Right ventricle myocardium superior (tissue), 1 donor: Measurements from ENCODE around the gene BATF3. TPM values are rescaled to one million over a fixed set of nuclear protein-coding genes. Genes with fewer than 3 reads are reported as not detected.

Experiments used
- ATAC-seq: fragments of 200-7000 bp; cut with Tn5 transposase; one replicate; pipeline ENCODE4 v1.9.1; 2020; ENCODE audit warnings: mild to moderate bottlenecking; ENCODE audit not compliant: poor library complexity
- DNase-seq: peaks from one replicate; pipeline ENCODE4 v3.0.0-alpha.2; 2020
- intact Hi-C: fragments of 100-400 bp; cut with DNase I; formaldehyde crosslinking; loops from one replicate; pipeline ENCODE4 v1.11.2; 2022
- total RNA-seq: library from RNA; stranded (reverse); fragmentation: NEBNext Ultra II Directional; extraction: Animal tissue kit (Norgen Biotek cat#: 25700); gene quantifications from one replicate; pipeline ENCODE4 v1.2.1, GENCODE V29; 2021
- donor health status: DM: no; HTN: yes; CAD: no; lungs with severe emphysema.

BATF3 gene
- total RNA-seq, 1 donor from 2014 or later = 1.3 TPM

DNA sequence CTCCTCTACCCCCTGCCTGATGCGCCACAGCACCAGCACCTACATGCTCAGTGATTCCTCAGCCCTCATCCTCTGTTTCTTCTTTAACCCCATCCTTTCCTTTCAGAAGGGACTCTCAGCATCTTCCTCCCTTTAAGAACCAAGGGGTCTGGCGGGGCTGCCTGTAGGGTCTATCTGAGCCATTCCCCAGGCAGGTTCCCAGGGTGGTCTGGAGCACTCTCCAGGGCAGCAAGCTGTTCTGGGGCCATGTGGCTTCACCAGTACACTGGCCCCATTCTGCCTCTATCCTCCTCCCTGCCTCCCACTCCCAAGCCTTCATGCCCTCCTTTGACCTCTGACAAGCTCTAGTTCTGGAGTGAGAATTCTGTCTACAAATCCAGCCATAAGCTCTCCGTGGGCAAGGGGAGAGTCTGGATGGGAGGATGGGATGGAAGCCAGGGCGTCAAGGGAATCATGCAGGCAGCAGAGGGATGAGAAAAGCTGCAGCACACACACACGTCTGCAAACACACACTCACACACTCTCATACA is 10.4 kb downstream of the BATF3 start:
- DNase-seq = no peak
- intact Hi-C loops = no loop called here

DNA sequence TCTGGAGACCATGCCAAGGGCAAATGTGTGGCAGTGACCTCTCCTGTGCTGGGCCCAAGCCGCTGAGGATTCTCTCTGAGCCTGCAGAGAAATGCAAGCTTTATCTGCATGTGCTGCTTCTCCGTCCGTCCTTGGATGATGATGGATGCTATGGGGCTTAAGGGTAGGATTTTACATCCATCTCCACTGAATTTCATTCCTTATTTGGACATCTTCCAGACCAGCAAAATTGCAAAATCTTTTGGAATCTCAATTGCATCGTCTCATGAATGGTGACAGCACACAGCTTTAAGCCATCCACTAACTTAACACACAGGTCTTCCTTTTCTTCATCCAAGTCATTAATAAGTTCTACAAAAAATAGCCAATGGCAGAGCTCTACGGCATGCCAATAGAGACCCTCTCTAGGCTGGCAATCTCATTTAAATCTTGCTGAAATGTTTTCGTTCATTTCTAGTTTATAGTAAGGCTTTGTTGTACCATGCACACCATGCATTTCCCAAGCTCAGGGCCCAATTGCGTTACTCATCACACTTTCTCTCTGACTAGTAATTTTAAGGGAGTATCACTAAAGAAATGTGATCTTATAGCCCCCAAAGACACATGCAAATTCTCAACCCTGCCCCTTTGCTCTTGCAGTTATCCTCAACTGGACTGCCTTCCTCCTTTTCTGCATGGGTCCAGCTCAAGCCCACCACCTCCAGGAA is 11.1 kb downstream of the BATF3 start:
- no peak for DNase-seq
- no peak for ATAC-seq
- intact Hi-C loops = no loop called here

More for the DNA sequence above, 10.4 kb downstream of the BATF3 start:
- no peak for ATAC-seq

DNA sequence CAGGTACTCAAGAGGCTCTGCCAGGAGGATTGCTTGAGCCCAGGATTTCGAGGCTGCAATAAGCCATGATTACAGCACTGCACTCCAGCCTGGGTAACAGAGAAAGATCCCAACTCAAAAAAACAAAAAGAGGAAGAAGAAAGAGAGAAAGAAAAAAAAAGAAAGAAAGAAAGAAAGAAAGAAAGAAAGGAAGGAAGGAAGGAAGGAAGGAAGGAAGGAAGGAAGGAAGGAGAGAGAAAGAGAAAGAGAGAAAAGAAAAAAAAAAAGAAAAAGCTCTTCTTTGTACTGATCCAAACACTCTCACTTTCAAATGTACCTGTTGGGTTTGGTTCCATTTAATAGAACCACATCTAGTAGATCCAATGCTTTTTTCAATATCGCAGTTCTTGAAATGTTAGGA is 11.8 kb downstream of the BATF3 start:
- intact Hi-C loops = no loop called here
- DNase-seq = no peak
- no peak for ATAC-seq

DNA sequence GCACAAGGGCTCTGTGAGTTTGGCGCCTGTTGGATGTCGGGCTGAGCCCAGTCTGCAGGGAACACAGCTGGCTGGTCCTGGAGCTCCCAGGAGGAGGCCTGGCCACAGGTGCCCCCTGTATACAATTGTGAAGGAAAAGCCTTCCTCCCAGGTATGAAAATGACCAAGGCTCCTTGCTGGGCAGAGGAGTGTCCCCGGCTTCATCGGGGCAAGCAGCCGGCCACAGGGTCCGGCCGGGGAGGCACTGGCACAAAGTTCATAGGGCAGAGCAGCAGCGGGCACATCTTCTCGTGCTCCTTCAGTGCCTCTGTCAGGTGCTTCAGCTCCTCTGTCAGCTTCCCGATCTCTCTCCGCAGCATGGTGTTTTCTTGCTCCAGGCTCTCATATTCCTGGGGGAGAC is 13.0 kb downstream of the BATF3 start:
- DNase-seq = no peak
- intact Hi-C loops = no loop called here
- no peak for ATAC-seq

DNA sequence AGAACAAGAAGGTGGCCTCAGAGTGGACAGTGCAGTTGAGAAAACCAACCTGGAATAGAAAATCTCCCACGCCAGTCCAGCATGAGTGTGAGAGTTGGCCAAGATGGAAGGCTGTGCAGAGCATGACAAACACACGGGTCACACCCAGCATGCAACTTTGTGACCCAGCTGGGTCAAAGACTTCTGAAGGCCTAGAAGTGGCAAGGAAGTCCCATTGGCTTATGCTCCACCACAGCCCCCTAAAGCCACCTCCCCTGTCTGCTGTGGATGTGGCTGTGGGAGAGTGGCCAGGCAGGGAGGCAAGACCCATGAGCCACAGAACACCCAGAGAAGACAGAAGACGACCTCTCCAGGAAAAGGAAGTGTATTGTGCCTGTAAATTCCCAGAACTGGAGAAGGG is 13.6 kb downstream of the BATF3 start:
- DNase-seq (no peak), ATAC-seq (no peak)
- intact Hi-C loops = no loop called here

DNA sequence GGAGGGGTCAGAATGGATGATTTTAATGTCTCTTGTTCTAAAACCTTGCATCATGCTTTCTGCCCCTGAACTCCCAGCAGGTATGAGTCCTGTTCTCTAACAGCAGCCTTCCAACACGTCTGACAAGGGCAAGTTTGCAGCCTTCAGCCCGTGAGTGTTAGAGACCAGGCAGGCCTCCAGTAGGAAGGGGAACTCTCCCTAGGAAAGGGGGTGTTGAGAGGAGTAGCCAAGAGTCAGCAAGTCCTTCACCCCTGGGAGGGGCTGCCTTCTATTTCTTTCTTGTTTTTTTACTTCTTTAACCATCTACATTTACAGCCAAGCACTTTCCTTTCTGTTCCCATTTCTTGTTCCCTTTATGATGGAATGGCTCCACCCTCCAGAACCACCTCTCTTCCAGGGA is 14.2 kb downstream of the BATF3 start:
- intact Hi-C loops = no loop called here
- DNase-seq (no peak), ATAC-seq (peak; percentile 41)

DNA sequence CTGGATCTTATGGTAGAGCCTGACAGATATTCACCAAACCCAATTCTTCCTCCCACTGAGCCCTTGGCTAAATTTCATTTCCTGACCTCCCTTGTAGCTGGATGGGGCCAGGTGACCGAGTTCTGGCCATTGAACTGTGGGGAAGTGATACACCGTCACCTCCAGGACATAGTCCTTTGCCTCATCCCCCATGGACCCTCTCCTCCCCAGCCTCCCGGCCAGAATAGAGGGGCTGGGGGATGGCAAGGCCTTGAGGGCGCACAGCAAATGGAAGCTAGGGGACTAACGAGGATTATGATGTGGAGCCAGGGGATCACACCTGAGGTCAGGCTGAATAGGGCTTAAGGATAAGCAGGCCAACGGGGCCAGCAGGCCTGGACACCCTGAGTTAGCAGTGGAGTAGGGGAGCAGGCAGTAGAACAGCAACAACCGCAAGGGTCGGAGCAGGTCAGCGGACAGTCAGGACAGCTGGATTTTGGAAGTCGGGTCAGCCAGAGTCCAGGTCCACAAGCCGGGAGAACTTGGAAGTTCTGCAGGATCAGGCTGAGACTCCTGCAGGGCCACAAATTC is 15.0 kb downstream of the BATF3 start:
- intact Hi-C loops = no loop called here
- ATAC-seq = no peak
- DNase-seq = no peak

DNA sequence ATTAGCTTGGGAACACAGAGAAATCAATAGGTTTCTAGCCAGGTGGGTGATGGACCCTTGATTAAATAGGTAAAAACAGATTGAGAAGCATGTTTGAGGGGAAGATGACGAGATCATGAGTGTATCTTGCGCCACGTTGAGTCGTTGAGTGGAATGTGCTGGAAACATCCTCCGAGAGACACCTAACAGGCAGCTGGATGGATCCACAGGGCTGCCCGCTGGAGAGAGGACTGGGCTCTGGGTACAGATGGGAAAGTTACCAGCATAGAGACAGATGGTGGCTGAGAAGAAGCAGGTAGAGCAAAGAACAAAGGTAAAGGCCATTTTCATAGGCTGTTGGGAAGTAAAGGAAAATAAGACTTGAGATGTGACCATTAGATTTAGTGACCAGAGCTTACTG is 15.6 kb downstream of the BATF3 start:
- no peak for ATAC-seq
- intact Hi-C loops = no loop called here
- no peak for DNase-seq

DNA sequence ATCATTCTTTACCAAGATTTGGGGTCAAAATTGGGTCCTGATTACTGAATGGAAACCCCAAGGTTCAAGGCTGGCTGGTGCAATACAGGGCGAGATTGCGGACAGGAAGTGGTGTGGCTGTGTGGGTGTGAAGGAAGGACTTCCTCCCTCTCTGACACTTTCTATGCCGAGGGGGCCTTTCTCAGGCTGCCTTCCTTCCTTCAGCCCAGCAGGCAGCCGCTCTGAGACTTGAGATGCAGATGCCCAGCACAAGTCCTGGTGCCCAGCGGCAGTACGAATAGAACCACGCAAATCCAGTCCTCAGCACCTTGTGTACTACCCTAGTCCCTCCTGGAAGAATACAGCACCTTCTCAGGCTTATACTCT is 16.3 kb downstream of the BATF3 start:
- ATAC-seq (peak; percentile 74), DNase-seq (peak; percentile 58)
- intact Hi-C loops = no loop called here

DNA sequence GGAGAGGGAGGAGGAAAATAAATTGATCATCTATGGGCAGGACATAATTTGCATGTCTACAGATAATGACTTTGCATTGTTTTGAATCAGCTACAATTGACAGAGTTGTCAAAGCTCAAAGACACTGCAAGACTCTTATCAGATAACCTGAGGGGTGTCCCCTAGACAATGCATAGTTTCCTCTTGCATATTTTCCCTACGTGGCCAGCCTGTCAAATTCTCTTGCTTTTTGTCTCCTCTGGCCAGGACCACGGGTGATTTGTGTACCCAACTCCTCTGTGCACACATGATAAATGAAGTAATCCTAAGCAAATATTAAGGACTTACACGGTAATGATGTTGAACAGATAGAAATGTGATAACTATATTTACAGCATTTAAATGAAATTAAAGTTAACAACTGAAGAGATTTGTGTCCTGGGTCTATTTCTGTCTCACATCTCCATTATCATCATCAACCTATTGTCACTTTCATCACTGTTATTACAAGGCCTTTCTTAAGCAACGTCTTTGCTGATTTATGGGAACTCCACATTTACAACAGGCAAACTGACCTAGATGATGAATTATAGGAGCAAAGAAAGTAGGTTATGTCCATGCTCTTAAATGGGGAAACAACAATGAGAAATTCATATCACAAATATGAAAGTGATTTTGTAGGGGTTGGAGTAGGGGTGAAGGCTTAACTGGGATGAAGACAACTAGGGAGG is 18.8 kb downstream of the BATF3 start:
- intact Hi-C loops = no loop called here
- DNase-seq (no peak), ATAC-seq (no peak)

DNA sequence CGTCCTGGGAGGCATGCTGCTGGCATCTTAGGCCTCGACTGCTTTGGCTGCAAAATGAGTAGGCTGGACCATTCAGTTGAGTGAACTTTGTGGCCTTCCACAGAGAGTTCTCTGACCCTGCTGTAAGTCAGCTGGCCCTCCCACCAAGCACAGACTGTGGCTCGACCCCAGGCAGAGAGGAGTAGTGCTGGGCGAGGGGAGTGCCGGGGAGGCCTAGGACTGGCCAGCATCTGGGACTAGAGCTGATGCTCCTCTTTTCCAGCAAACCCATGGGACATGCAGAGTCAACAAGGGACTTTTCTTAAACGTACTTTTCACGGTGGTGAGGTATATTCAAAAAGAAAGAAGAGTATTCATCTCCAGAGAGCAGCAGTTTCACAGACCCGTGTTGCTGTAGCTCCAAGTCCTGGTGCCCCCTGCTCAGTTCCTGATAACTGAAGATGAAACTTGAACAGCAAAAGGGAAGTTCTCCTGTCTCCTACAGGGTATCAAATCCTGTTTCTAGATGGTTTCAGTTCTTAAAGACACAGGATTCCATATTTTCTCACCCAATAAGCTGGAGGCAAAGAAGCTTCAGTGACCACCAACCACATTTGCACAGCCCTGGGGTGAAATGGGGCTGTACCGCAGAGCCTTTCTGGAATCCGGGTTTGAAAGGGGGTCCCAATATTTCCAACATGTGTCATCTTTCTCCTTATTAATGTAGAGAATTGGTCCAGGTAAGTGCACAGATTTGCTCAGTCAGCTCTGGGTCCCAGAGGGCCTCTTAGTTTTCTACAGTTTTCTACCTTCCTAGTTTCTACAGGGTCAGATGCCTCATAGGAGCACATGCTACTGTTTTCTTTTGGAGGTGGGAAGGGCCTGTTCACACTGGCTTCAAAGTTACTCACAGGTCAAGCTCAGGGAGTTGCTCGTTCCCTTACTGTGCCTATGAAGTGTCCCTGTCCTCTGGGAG is 20.9 kb downstream of the BATF3 start:
- intact Hi-C loops = loop anchor here (10.0 kb wide), 1 partner anchor 106 kb away; no protein-coding TSS in a partner anchor
- ATAC-seq = no peak
- DNase-seq = no peak

DNA sequence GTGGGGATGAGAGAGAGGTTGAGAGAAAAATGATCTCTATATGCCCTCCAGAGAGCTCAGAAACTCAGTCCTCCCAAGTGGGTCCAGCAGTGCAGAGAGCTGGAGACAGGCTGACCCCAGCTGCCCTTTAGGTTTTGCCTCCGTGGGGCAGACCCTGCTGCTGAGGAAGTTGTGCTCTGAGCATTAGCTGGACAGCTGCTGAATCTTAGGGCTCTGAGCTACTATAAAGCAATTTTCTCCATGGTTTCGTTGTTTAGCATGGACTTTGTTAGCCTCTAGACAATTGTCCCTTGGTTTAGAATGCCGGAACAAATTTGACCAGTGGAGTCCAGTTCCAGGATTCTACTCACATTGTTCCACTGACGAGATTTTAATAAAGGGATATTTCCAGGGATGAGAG is 22.1 kb downstream of the BATF3 start:
- DNase-seq (no peak), ATAC-seq (no peak)
- intact Hi-C loops = loop anchor here (10.0 kb wide), 1 partner anchor 107 kb away; no protein-coding TSS in a partner anchor

DNA sequence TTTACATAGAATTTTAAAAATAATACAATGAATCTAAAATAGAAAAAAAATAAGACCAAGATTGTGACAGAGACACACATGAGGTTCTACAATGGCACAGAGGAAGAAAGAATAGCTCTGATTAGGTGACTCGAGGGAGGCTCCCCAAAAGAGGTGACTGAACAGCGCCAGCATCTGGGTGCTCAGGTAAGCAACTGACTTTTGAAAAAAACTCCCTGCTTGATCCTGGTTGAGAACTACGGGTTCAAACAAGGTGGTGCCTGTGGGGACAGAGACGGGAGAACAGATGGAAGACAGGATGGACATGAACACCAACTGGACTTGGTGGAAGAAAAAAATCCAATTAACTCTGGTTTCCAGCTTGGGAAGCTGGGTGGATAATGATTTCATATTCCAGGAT is 22.5 kb downstream of the BATF3 start:
- DNase-seq (no peak), ATAC-seq (no peak)
- intact Hi-C loops = loop anchor here (10.0 kb wide), 1 partner anchor 108 kb away; no protein-coding TSS in a partner anchor

DNA sequence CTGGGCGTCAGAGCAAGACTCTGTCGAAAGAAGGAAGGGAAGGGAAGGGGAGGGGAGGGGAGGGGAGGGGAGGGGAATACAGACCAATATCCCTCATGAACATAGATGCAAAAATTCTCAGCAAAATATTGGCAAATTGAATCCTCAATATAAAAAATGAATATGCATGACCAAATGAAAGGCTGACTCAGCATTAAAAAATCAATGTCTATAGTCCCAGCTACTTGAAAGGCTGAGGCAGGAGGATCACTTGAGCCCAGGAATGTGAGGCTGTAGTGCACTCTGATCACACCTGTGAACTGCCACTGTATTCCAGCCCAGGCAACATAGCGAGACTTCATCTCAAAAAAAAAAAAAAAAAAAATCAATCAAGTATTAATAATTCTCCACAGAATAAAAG is 24.0 kb downstream of the BATF3 start:
- DNase-seq (no peak), ATAC-seq (no peak)
- intact Hi-C loops = loop anchor here (10.0 kb wide), 1 partner anchor 109 kb away; no protein-coding TSS in a partner anchor

DNA sequence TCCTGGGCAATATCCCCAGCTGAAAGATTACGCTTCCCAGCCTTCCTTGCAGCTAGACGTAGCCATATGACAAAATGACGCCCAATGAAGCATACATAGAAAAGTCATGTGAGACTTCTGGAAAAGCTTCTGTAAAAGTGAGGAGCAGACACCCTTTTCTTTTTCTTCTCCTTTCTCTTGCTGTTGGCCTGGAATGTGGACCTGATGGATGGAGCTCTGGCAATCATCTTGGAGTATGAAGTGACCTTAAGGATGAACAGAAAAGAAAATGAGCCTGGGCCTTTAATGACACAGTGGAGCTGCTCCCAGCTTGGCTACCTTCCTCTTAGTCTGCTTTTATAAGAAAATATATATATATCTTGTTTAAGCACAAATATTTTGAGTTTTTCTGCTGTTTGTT is 24.8 kb downstream of the BATF3 start:
- intact Hi-C loops = loop anchor here (10.0 kb wide), 1 partner anchor 110 kb away; no protein-coding TSS in a partner anchor
- DNase-seq (no peak), ATAC-seq (no peak)

DNA sequence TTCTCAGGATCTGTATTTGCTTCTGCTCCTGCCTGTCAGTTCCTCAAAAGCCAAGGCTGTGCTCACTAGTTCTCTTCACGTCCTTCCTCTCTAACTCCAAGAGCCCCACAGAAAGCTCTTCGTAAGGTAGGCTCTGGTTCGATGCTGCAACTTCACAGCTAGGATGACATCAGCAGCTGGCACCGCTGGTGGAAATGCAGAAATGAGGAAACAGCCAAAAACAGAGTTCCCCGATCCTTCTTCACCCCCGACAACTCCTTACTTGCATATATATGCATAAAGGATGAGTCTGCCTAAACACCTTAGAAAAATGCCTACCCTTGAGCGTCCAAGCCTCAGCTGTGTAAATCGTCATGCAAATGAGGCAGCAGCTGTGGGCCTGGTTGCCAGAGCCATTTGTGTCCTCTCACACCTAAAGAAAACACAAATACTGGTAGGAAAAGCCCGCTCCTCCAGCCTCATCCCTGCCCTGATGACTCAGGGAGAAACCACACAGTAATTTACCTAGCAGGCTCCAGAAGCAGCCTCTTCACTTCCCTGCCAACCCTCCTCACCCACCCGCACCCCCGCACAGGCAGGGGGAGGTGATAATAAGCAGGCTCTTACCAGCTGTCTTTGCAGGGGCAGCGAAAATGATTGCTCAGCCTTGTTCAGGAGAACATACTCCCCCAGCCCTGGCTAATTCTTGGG is 28.2 kb downstream of the BATF3 start:
- ATAC-seq = peak; percentile 23
- intact Hi-C loops = loop anchor here (10.0 kb wide), 1 partner anchor 113 kb away; no protein-coding TSS in a partner anchor
- DNase-seq = peak; percentile 71

DNA sequence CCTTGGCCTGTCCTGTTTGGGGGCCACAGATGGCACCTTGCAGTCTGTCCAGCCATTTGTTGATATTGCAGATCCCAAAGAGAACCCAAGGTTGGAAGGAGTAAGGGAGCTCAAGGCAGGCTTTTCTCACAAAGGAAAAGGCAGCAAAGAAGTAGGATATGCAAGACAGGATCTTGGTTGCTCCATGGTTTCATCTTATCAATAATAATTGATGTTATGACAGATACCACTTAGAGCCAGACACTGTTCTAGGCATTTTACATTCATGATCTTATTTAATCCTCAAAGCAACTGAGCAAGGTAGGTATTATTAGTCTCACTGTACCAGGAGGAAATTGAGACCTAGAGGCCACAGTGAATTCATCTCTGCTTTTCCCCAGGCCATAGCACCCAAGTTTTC is 28.8 kb downstream of the BATF3 start:
- intact Hi-C loops = loop anchor here (10.0 kb wide), 1 partner anchor 114 kb away; no protein-coding TSS in a partner anchor
- no peak for DNase-seq
- no peak for ATAC-seq

DNA sequence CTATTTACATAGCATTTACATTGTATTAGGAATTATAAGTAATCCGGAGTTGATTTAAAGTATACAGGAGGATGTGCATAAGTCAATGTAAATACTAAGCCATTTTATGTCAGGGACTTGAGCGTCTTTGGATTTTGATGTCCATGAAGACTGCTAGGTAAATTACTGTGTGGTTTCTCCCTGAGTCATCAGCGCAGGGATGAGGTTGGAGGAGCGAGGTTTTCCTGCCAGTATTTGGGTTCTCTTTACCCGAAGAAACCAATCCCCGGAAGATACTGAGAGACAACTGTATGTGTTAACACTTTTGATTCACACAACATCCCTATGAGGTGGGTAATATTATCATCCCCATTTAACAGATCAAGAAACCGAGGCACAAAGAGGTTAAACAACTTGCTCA is 29.3 kb downstream of the BATF3 start:
- no peak for DNase-seq
- intact Hi-C loops = loop anchor here (10.0 kb wide), 1 partner anchor 114 kb away; no protein-coding TSS in a partner anchor
- no peak for ATAC-seq
